ENCODE data around the gene TRIM26. TPM values are rescaled to one million over a fixed set of nuclear protein-coding genes. Genes with fewer than 3 reads are reported as not detected.
A peak's percentile ranks its signal among the peaks of the same experiment; 100 is the strongest.

The TRIM26 gene
- total and polyA plus RNA-seq, 2 of the 13 experiments (the other 11 are each of a cell fraction or from before 2014, with no cell fraction given) = 27.1 to 38.7 TPM

GRCh38 chr6:30163918-30164654, 49.1 kb downstream of the TRIM26 start (continued):
- peak; percentile 82 for TF ChIP-seq ZNF407 (CRISPR knock-in tag; IDR thresholded peaks at IDR 0.05; ENCODE audit: not compliant biosample characterization)
- TF ChIP-seq SMAD3 (CRISPR knock-in tag; IDR thresholded peaks at IDR 0.05) = no peak
- peak; percentile 0; the same call in 1 of the 2 replicates for TF ChIP-seq ZNF574 (CRISPR knock-in tag; IDR thresholded peaks at IDR 0.05)
- TF ChIP-seq HNF1B (CRISPR knock-in tag; IDR thresholded peaks at IDR 0.05) = no peak
- TF ChIP-seq TGIF2 (CRISPR knock-in tag; IDR thresholded peaks at IDR 0.05) = 0 out of 2 replicates have a peak, but pooled peaks have one; percentile 32
- no peak; the same call in 1 of the 2 replicates for TF ChIP-seq SRY (CRISPR knock-in tag; IDR thresholded peaks at IDR 0.05)
- 0 out of 2 replicates have a peak, but pooled peaks have one; percentile 3 for TF ChIP-seq PHF8 (CRISPR knock-in tag; IDR thresholded peaks at IDR 0.05)
- TF ChIP-seq PITX1 (CRISPR knock-in tag; IDR thresholded peaks at IDR 0.05) = 0 out of 2 replicates have a peak, but pooled peaks have one; percentile 27
- TF ChIP-seq ZNF510 (CRISPR knock-in tag; IDR thresholded peaks at IDR 0.05; ENCODE audit: low read depth) = peak; percentile 4; the same call in 1 of the 2 replicates
- TF ChIP-seq NFIB (CRISPR knock-in tag; IDR thresholded peaks at IDR 0.05; ENCODE audit: borderline replicate concordance) = 0 out of 2 replicates have a peak, but pooled peaks have one; percentile 32
- TF ChIP-seq ZBTB37 (CRISPR knock-in tag; IDR thresholded peaks at IDR 0.05) = no peak
- peak; percentile 25; the same call in 1 of the 2 replicates for TF ChIP-seq ZNF607 (CRISPR knock-in tag; IDR thresholded peaks at IDR 0.05; ENCODE audit: borderline replicate concordance)
- TF ChIP-seq BATF2 (CRISPR knock-in tag; IDR thresholded peaks at IDR 0.05) = peak; percentile 58; the same call in 1 of the 2 replicates
